Vagina (tissue), 2 donors: Measurements from ENCODE around the gene LPXN.

ENCODE experiments used
- CTCF ChIP-seq, 3 experiments: fragments of 450-650 bp in 2 of 3; fragments of 200-600 bp in 1 of 3; sonication (generic) in 1 of 3; IDR thresholded peaks; one replicate each; pipeline ENCODE4 v1.5.1; 2017 to 2019; ENCODE audit warnings: antibody characterized with exemption in 3 of 3, mild to moderate bottlenecking in 2 of 3, moderate library complexity in 2 of 3
- POLR2A ChIP-seq, 2 donors: fragments of 450-650 bp; IDR thresholded peaks; one replicate each; pipeline ENCODE4 v1.6.1; 2017; ENCODE audit warnings: antibody characterized with exemption in 2 of 2, mild to moderate bottlenecking in 2 of 2, moderate library complexity in 2 of 2
- POLR2AphosphoS5 ChIP-seq, 2 donors: sonication (generic); formaldehyde crosslinking; IDR thresholded peaks; one replicate each; pipeline ENCODE4 v1.9.0; 2017; ENCODE audit warnings: antibody characterized with exemption in 2 of 2, mild to moderate bottlenecking in 2 of 2, low read depth in 1 of 2; ENCODE audit not compliant: insufficient read depth in 1 of 2

- no peak for TF ChIP-seq CTCF (IDR thresholded peaks at IDR 0.05)
- TF ChIP-seq POLR2A (IDR thresholded peaks at IDR 0.05), result no peak
- TF ChIP-seq POLR2AphosphoS5 (IDR thresholded peaks at IDR 0.05; ENCODE audit: insufficient read depth in 1 of 2, low read depth in 1 of 2), result no peak
Observed at GRCh38 chr11:58586998-58587397, 11.3 kb upstream of the LPXN start.
